Common myeloid progenitor, CD34-positive (primary cell): ENCODE data around the gene RRP1B.
"Not testable (repeated sequence)": the region's sequence is repeated elsewhere in the genome, so short reads cannot be mapped to it uniquely, and the experiment has no call there.

ENCODE experiments used
- CTCF ChIA-PET: fragments of 350-600 bp; sonication (Branson Sonifier 250); formaldehyde crosslinking; loops from one replicate; lab custom pipeline; 2021; ENCODE audit warnings: antibody characterized with exemption; lab: Charles Lee
- POLR2A ChIA-PET: fragments of 350-600 bp; sonication (Branson Sonifier 250); formaldehyde crosslinking; loops from one replicate; lab custom pipeline; 2021; ENCODE audit warnings: antibody characterized with exemption; lab: Charles Lee
- DNase-seq, 3 donors: peaks; one replicate each; pipeline versions ENCODE4 v3.0.0 to v3.0.0-alpha.2; 2013
- H3K27ac ChIP-seq, 2 experiments: 1 replicate in 1 of 2; 2 replicates in 1 of 2; pipeline ENCODE4 v1.7.0; 2013; ENCODE audit warnings: inconsistent platforms in 2 of 2, low read length in 2 of 2, mild to moderate bottlenecking in 2 of 2, low read depth in 1 of 2, moderate library complexity in 1 of 2; ENCODE audit not compliant: severe bottlenecking in 2 of 2, insufficient read depth in 1 of 2, poor library complexity in 1 of 2
- H3K27me3 ChIP-seq, 5 experiments: replicated peaks in 2 of 5; 1 replicate in 3 of 5; 2 replicates in 2 of 5; pipeline versions ENCODE4 v1.6.1 to v1.7.0; 2013; ENCODE audit warnings: low read length in 4 of 5, mild to moderate bottlenecking in 2 of 5, moderate library complexity in 2 of 5, inconsistent platforms in 1 of 5; ENCODE audit not compliant: insufficient read depth in 5 of 5, control insufficient read depth in 4 of 5
- H3K36me3 ChIP-seq, 4 experiments: 1 replicate in 2 of 4; 2 replicates in 2 of 4; pipeline versions ENCODE4 v1.6.1 to v1.7.0; 2013; ENCODE audit warnings: low read length in 3 of 4, control low read depth in 1 of 4, mild to moderate bottlenecking in 1 of 4; ENCODE audit not compliant: control insufficient read depth in 4 of 4, insufficient read depth in 4 of 4
- H3K4me1 ChIP-seq, 4 experiments: 1 replicate in 3 of 4; 2 replicates in 1 of 4; pipeline versions ENCODE4 v1.6.1 to v1.7.1; 2013; ENCODE audit warnings: low read length in 3 of 4, mild to moderate bottlenecking in 3 of 4, control low read depth in 1 of 4, inconsistent platforms in 1 of 4, moderate library complexity in 1 of 4; ENCODE audit not compliant: control insufficient read depth in 4 of 4, insufficient read depth in 4 of 4; ENCODE audit errors: control extremely low read depth in 1 of 4
- H3K4me3 ChIP-seq, 7 experiments: 1 replicate in 4 of 7; 2 replicates in 3 of 7; pipeline versions ENCODE4 v1.5.1 to v1.7.0; 2013; ENCODE audit warnings: mild to moderate bottlenecking in 7 of 7, low read length in 6 of 7, moderate library complexity in 6 of 7, inconsistent platforms in 2 of 7, low read depth in 2 of 7, control low read depth in 1 of 7; ENCODE audit not compliant: insufficient read depth in 4 of 7, control insufficient read depth in 1 of 7; ENCODE audit errors: extremely low read depth in 1 of 7
- H3K9me3 ChIP-seq, 5 experiments: 1 replicate in 4 of 5; 2 replicates in 1 of 5; pipeline versions ENCODE4 v1.6.1 to v1.7.1; 2013; ENCODE audit warnings: low read length in 4 of 5, mild to moderate bottlenecking in 2 of 5, inconsistent platforms in 1 of 5, low read depth in 1 of 5, moderate library complexity in 1 of 5; ENCODE audit not compliant: control insufficient read depth in 4 of 5, insufficient read depth in 2 of 5; ENCODE audit errors: control extremely low read depth in 1 of 5
- WGBS: methylation state at CpG from one replicate; pipeline ENCODE4 v1.1.5; 2013; ENCODE audit not compliant: insufficient coverage; 5-methylcytosine and 5-hydroxymethylcytosine counted together

RRP1B gene

DNA sequence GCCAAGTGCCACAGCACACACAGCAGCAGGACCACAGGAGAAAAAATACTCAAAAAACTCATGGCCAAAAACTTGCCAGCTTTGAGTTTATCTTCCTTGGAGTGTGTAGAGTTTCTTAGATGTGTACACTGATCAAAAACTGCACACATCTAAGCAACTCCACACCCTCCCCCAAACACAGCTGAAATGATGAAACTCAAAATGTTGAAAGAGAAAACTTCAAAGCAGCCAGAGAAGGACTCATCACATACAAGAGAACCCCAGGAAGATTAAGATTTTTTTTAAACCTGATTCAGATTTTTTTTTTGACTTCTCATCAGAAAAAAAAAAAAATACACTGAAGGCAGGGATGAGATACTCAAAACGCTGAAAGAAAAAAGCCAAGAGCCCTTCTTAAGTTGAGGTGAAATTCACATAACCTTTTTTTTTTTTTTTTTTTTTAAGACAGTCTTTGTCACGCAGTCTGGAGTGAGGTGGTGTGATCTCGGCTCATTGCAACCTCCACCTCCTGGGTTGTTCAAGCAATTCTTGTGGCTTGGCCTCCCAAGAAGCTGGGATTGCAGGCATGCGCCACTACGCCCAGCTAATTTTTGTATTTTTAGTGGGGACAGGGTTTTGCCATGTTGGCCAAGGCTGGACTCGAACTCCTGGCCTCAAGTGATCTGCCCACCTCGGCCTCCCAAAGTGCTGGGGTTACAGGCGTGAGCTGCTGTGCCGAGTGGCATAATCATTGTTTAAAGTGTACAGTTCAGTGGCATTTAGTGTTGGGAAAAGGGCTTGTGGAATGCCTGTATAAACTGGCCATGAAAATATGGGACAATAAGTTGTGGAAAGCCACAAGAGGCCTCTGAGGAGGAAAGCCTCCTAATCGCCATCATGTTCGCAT, 38.6 kb downstream of the RRP1B start:
- Histone ChIP-seq H3K9me3 (no peaks in the 10 kb centered on the region), H3K27me3 (no peaks in the 10 kb centered on the region), H3K36me3 (peaks cover 2 to 32% (median 21%) of the 10 kb centered on the region in 4 experiments), H3K4me1 (peaks cover 0 to 9% (median 7%) of the 10 kb centered on the region in 4 experiments), H3K27ac (no peak overlapping the region), H3K4me3 (no peak overlapping the region)
- POLR2A ChIA-PET: no interaction called here
- CTCF ChIA-PET: no interaction called here
- no peak for DNase-seq
- WGBS: 88% methylated on average over 7 of the region's 11 CpGs

GRCh38 chr21:43699492-43699777, 40.1 kb downstream of the RRP1B start:
- H3K9me3 ChIP-seq, H3K27me3 ChIP-seq, H3K4me3 ChIP-seq, DNase-seq, H3K27ac ChIP-seq, POLR2A ChIA-PET, CTCF ChIA-PET: not testable (repeated sequence)
- 87% methylated on average over 3 of the region's 5 CpGs for WGBS
- H3K36me3 ChIP-seq: peaks cover 2 to 17% (median 11%) of the 10 kb centered on the region in 4 experiments
- peaks cover 0 to 15% (median 15%) of the 10 kb centered on the region in 4 experiments for H3K4me1 ChIP-seq

GRCh38 chr21:43699933-43700599, 40.7 kb downstream of the RRP1B start:
- no peaks in the 10 kb centered on the region for H3K9me3 ChIP-seq
- H3K36me3 ChIP-seq: peaks cover 2 to 12% (median 8%) of the 10 kb centered on the region in 4 experiments
- ChIA-PET CTCF (interaction anchor here (0.9 kb wide), 1 partner anchor 25 kb away, joined by 3 read pairs; no protein-coding TSS in a partner anchor), POLR2A (no interaction called here)
- 95% methylated on average over 13 of the region's 13 CpGs for WGBS
- H3K4me1 ChIP-seq: peaks cover 0 to 15% (median 15%) of the 10 kb centered on the region in 4 experiments
- no peak overlapping the region for H3K4me3 ChIP-seq
- no peak overlapping the region for H3K27ac ChIP-seq
- DNase-seq: no peak
- H3K27me3 ChIP-seq: no peaks in the 10 kb centered on the region

GRCh38 chr21:43701936-43702784, 42.8 kb downstream of the RRP1B start:
- no peaks in the 10 kb centered on the region for H3K27me3 ChIP-seq
- 78% methylated on average over 23 of the region's 29 CpGs for WGBS
- H3K36me3 ChIP-seq: no peaks in the 10 kb centered on the region
- no peak for DNase-seq
- H3K27ac ChIP-seq: no peak overlapping the region
- no peaks in the 10 kb centered on the region for H3K9me3 ChIP-seq
- CTCF ChIA-PET: interaction anchor here (2.9 kb wide), 1 partner anchor 11 kb away, joined by 9 read pairs; no protein-coding TSS in a partner anchor
- H3K4me1 ChIP-seq: peaks cover 0 to 15% (median 15%) of the 10 kb centered on the region in 4 experiments
- H3K4me3 ChIP-seq: peak overlapping the region in 3 of 7 experiments; percentile 50 to 62 (median 50)
- POLR2A ChIA-PET: no interaction called here

DNA sequence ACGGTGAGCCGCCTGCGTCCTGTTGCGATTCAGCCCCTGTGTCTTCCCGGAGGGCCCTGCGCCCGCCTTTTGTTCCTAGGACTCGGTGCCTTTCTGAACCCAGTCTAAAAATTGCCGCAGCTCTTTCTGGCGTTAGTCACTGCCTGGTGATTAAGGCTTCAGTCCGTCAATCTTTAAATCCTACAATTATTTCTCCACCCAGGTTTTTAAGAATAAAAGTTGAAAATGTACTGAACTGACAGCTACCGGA, 43.4 kb downstream of the RRP1B start:
- CTCF ChIA-PET: interaction anchor here (2.9 kb wide), 1 partner anchor 11 kb away, joined by 9 read pairs; no protein-coding TSS in a partner anchor
- Histone ChIP-seq H3K9me3 (no peaks in the 10 kb centered on the region), H3K4me1 (peaks cover 0 to 15% (median 15%) of the 10 kb centered on the region in 4 experiments), H3K27ac (no peak overlapping the region), H3K4me3 (peak overlapping the region in 3 of 7 experiments; percentile 50 to 62 (median 50)), H3K36me3 (no peaks in the 10 kb centered on the region), H3K27me3 (no peaks in the 10 kb centered on the region)
- DNase-seq: peak in 1 of 3 donors; percentile 24
- 25% methylated on average over 10 of the region's 12 CpGs for WGBS
- POLR2A ChIA-PET: no interaction called here

GRCh38 chr21:43703035-43703880, 43.9 kb downstream of the RRP1B start:
- 25% methylated on average over 25 of the region's 29 CpGs for WGBS
- ChIA-PET POLR2A (no interaction called here), CTCF (interaction anchor here (1.4 to 2.9 kb wide), 3 partner anchors 10 to 15 kb away, joined by 4 to 9 read pairs (median 4); no protein-coding TSS in a partner anchor)
- H3K4me3 ChIP-seq: peak overlapping the region in 3 of 7 experiments; percentile 50 to 62 (median 50)
- H3K9me3 ChIP-seq: no peaks in the 10 kb centered on the region
- no peaks in the 10 kb centered on the region for H3K36me3 ChIP-seq
- no peaks in the 10 kb centered on the region for H3K27me3 ChIP-seq
- H3K27ac ChIP-seq: no peak overlapping the region
- peak; percentile 22 to 77 (median 66) for DNase-seq
- H3K4me1 ChIP-seq: peaks cover 0 to 15% (median 15%) of the 10 kb centered on the region in 4 experiments
